Sigmoid colon (tissue), 4 donors: Measurements from ENCODE around the gene AMMECR1.

ENCODE experiments used
- CTCF ChIP-seq, 4 experiments: fragments of 450-650 bp in 3 of 4; fragments of 200-600 bp in 1 of 4; IDR thresholded peaks; one replicate each; pipeline ENCODE4 v1.5.1; 2016 to 2019; ENCODE audit warnings: antibody characterized with exemption in 4 of 4, mild to moderate bottlenecking in 3 of 4, moderate library complexity in 2 of 4
- EP300 ChIP-seq, 4 donors: sonication (generic); formaldehyde crosslinking; IDR thresholded peaks; one replicate each; pipeline ENCODE4 v1.6.1; 2017; ENCODE audit warnings: antibody characterized with exemption in 4 of 4
- POLR2A ChIP-seq, 2 donors: fragments of 450-650 bp; IDR thresholded peaks; one replicate each; pipeline ENCODE4 v1.6.1; 2016; ENCODE audit warnings: antibody characterized with exemption in 2 of 2, mild to moderate bottlenecking in 2 of 2, moderate library complexity in 2 of 2

DNA sequence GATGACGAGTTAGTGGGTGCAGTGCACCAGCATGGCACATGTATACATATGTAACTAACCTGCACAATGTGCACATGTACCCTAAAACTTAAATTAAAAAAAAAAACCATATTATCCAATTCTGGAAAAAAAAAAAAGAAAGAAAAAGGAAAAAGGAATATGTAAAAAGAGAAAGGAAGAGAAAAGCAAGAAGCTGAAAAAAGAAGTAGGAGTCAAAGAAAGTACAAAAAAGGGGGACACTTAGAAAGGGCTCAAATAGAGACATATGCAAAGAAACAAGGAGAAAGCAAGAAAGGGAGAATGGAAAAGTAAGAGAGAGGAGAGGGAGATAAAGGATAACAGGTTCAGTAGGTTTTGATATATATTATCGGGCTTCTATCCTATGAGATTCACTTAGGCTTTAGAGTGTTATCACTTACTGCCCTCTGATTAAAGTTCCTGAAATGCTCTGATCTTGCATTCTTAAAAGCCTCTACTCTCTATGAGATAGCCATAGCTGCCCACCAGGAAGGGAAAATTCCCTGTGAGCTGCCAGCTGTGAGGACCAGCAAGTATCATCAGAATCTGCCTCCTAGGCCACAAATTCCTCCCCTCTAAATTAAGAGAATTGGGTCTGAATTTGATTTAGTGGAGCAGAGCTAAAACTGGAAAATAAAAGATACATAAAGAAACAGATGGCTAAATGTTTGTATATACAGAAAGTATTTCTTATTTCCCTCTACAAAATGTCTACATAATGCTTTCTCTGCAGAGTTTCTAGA is 95.2 kb downstream of the AMMECR1 start:
- TF ChIP-seq CTCF (IDR thresholded peaks at IDR 0.05) (no peak), POLR2A (IDR thresholded peaks at IDR 0.05) (no peak), EP300 (IDR thresholded peaks at IDR 0.05) (no peak)
